PC-3 (cell line): ENCODE data around the gene ZFP69B.

Experiments
- EZH2 ChIP-seq: fragments of 300-600 bp; sonication (generic); IDR thresholded peaks from one replicate; pipeline ENCODE4 v1.6.1; 2017; ENCODE audit warnings: antibody characterized with exemption, mild to moderate bottlenecking, low read length; ENCODE audit not compliant: unreplicated experiment
- EZH2phosphoT487 ChIP-seq: fragments of 300-600 bp; sonication (generic); IDR thresholded peaks from 2 replicates; pipeline ENCODE4 v1.6.1; 2018; ENCODE audit warnings: mild to moderate bottlenecking, antibody characterized with exemption, low read length, borderline replicate concordance
- TF ChIP-seq, protein P1 (sequence below): fragments of 300-600 bp; sonication (generic); conservative IDR thresholded peaks from 2 replicates; pipeline ENCODE4 v1.5.1; 2017; ENCODE audit warnings: antibody characterized with exemption, low read depth, mild to moderate bottlenecking, low read length

DNA sequence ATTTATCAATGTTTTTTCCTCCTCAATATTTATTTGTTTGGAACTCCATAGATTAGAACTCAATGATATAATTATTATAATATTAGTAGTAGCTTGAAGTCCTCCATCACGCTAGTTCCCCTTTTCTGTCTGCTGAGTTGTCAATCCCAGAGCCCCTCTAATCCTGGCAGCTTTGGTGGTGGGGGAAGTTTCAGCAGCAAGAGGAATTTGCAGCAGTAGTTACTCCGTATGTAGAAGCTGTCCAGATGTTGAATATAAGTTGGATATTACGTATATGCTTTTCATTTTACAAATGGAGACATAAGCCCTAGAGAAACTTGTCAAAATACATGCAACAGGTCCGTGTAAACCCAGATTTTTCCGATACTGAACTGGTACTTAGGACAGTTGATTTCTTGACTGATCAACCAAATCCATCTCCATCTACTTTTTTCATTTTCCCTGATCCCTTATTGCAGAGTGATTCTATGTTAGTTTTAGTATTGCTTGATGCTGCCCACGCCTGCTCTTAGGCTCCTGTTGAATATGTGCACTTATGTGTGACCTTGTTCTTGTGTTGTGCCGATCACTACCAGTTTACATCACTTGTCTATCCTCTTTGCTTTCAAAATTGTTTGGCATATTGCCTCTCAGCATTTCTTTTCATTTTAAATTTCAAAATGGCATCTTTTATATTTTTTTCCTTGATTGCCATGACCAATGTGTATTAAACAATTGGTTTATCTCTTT, 48.6 kb upstream of the ZFP69B start:
- TF ChIP-seq, protein P1, sequence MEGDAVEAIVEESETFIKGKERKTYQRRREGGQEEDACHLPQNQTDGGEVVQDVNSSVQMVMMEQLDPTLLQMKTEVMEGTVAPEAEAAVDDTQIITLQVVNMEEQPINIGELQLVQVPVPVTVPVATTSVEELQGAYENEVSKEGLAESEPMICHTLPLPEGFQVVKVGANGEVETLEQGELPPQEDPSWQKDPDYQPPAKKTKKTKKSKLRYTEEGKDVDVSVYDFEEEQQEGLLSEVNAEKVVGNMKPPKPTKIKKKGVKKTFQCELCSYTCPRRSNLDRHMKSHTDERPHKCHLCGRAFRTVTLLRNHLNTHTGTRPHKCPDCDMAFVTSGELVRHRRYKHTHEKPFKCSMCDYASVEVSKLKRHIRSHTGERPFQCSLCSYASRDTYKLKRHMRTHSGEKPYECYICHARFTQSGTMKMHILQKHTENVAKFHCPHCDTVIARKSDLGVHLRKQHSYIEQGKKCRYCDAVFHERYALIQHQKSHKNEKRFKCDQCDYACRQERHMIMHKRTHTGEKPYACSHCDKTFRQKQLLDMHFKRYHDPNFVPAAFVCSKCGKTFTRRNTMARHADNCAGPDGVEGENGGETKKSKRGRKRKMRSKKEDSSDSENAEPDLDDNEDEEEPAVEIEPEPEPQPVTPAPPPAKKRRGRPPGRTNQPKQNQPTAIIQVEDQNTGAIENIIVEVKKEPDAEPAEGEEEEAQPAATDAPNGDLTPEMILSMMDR: no peak
- no peak for TF ChIP-seq EZH2
- TF ChIP-seq EZH2phosphoT487: no peak
